Activated B cell treated with CpG ODN at 0.5 μM for 24 hours (primary cell): ENCODE measurements around the gene IL1B. TPM values are rescaled to one million over a fixed set of nuclear protein-coding genes. Genes with fewer than 3 reads are reported as not detected.
"Not testable (repeated sequence)": the region's sequence is repeated elsewhere in the genome, so short reads cannot be mapped to it uniquely, and the experiment has no call there.

Experiments
- ATAC-seq: fragments of 200-7000 bp; cut with Tn5 transposase; one replicate; pipeline ENCODE4 v1.10.0; 2021; ENCODE audit warnings: low read depth, mild to moderate bottlenecking, moderate library complexity
- CTCF ChIA-PET: fragments of 350-600 bp; sonication (Branson Sonifier 250); formaldehyde crosslinking; loops from one replicate; lab custom pipeline; 2021; ENCODE audit warnings: antibody characterized with exemption; lab: Charles Lee
- POLR2A ChIA-PET: fragments of 350-600 bp; sonication (Branson Sonifier 250); formaldehyde crosslinking; loops from one replicate; lab custom pipeline; 2021; ENCODE audit warnings: antibody characterized with exemption; lab: Charles Lee
- DNase-seq: peaks from one replicate; pipeline ENCODE4 v3.0.0; 2022
- H3K27ac Mint-ChIP-seq: one replicate; pipeline ENCODE4 v1.8.0; 2020; ENCODE audit warnings: mixed read lengths
- H3K27me3 Mint-ChIP-seq: one replicate; pipeline ENCODE4 v1.8.0; 2021; ENCODE audit warnings: mixed read lengths
- H3K36me3 Mint-ChIP-seq: one replicate; pipeline ENCODE4 v1.8.0; 2021; ENCODE audit warnings: low read depth, mixed read lengths
- H3K4me1 Mint-ChIP-seq: one replicate; pipeline ENCODE4 v1.8.0; 2021; ENCODE audit warnings: mixed read lengths
- H3K4me3 Mint-ChIP-seq: one replicate; pipeline ENCODE4 v1.8.0; 2020; ENCODE audit warnings: mild to moderate bottlenecking, mixed read lengths
- H3K9me3 Mint-ChIP-seq: one replicate; pipeline ENCODE4 v1.8.0; 2020; ENCODE audit warnings: mixed read lengths
- intact Hi-C: fragments of 100-400 bp; cut with micrococcal nuclease; formaldehyde crosslinking; loops from one replicate; pipeline ENCODE4 v1.15.1; 2024
- total RNA-seq: library from RNA; stranded (reverse); gene quantifications from 2 replicates; pipeline ENCODE4 v1.2.3, GENCODE V29; 2022
- TF ChIP-seq, protein P1 (sequence below): fragments of 200-600 bp; IDR thresholded peaks from one replicate; pipeline ENCODE4 v1.8.0; 2022; ENCODE audit warnings: antibody characterized with exemption, mild to moderate bottlenecking

The IL1B gene
- total RNA-seq, 1 donor from 2014 or later: 0.53 TPM

DNA sequence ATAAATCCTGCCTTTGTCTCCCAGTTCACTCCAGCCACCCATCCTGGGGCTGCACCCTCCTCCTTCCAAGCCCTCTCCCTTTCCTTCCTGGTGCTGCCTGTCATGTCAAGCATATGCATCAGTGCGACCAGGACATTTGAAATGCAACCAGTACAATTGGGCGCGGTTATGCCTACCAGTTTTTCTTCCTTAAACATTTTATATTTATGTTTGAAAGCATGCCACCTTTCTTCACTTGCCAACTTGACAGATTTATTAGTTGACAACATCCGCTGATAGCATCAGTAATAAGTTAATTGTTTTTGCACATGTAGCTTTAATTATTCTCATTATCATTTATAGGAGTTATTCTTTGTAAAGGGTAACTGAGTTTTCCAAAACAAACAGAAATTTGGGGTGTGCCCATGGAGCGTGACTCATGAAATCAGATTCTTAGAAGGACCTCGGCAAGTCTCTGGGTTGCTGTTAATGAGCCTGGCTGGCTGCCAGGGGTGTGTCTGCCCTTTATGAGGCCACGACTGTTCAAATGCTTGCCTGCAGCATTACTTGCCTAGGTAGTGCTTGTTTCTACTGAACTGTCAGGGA is 32.8 kb upstream of the IL1B start:
- no peak overlapping the region for H3K27ac Mint-ChIP-seq
- H3K4me3 Mint-ChIP-seq: no peak overlapping the region
- ChIA-PET POLR2A (no interaction called here), CTCF (no interaction called here)
- H3K9me3 Mint-ChIP-seq: peaks cover 3% of the 10 kb centered on the region
- H3K4me1 Mint-ChIP-seq: no peaks in the 10 kb centered on the region
- H3K27me3 Mint-ChIP-seq: peaks cover 15% of the 10 kb centered on the region
- intact Hi-C loops: no loop called here
- no peaks in the 10 kb centered on the region for H3K36me3 Mint-ChIP-seq
- ATAC-seq (no peak), DNase-seq (no peak)
- TF ChIP-seq, protein P1, sequence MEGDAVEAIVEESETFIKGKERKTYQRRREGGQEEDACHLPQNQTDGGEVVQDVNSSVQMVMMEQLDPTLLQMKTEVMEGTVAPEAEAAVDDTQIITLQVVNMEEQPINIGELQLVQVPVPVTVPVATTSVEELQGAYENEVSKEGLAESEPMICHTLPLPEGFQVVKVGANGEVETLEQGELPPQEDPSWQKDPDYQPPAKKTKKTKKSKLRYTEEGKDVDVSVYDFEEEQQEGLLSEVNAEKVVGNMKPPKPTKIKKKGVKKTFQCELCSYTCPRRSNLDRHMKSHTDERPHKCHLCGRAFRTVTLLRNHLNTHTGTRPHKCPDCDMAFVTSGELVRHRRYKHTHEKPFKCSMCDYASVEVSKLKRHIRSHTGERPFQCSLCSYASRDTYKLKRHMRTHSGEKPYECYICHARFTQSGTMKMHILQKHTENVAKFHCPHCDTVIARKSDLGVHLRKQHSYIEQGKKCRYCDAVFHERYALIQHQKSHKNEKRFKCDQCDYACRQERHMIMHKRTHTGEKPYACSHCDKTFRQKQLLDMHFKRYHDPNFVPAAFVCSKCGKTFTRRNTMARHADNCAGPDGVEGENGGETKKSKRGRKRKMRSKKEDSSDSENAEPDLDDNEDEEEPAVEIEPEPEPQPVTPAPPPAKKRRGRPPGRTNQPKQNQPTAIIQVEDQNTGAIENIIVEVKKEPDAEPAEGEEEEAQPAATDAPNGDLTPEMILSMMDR: no peak

DNA sequence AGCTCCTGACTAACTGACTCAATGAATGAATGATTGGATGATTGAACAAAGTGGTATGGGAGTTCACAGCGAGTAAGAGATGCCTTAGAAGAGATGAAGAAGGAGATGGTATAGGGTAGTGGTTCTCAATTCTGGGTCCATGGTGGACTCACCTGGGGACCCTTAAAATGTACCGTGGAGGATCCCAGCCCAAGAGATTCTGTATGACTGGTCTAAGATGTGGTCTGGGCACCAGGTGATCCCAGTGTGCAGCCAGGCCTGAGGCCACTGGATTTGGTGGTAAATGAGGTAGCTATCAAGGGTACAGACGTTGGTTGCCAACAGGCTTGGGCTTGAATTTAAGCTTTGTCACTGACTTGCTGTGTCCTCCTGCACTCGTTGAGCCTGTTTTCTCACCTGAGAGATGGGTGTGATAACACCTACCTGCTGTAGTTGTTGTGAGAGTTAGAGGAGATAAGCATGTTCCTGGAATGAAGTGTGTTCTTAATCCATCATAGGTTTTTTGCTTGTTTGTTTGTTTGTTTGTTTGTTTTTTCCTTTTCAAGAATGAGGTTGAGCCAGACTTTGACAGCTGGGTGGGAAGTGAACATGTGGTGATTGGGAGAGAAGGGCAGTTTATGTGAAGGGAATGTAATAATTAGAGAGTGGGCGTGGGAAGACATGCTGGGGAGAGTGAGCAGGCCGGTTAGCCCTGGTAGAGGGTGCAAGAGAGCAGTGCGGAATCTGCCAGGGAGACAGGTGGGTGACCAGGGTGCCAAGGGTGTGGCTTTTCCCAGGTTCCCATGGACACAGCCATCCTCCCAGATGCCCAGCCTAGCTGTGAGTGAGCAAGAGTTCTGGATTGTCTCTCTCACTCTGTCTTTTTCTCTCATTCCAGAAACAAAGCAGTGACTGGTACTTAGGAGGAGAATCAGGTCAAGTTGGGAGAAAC is 31.4 kb upstream of the IL1B start:
- peaks cover 15% of the 10 kb centered on the region for H3K27me3 Mint-ChIP-seq
- no peak overlapping the region for H3K27ac Mint-ChIP-seq
- TF ChIP-seq, protein P1: no peak
- no peak for DNase-seq
- no peaks in the 10 kb centered on the region for H3K4me1 Mint-ChIP-seq
- H3K4me3 Mint-ChIP-seq: no peak overlapping the region
- intact Hi-C loops: no loop called here
- POLR2A ChIA-PET: no interaction called here
- no peaks in the 10 kb centered on the region for H3K36me3 Mint-ChIP-seq
- H3K9me3 Mint-ChIP-seq: peaks cover 3% of the 10 kb centered on the region
- CTCF ChIA-PET: interaction anchor here (1.7 kb wide), 1 partner anchor 17 kb away, joined by 5 read pairs; no protein-coding TSS in a partner anchor
- ATAC-seq: no peak

DNA sequence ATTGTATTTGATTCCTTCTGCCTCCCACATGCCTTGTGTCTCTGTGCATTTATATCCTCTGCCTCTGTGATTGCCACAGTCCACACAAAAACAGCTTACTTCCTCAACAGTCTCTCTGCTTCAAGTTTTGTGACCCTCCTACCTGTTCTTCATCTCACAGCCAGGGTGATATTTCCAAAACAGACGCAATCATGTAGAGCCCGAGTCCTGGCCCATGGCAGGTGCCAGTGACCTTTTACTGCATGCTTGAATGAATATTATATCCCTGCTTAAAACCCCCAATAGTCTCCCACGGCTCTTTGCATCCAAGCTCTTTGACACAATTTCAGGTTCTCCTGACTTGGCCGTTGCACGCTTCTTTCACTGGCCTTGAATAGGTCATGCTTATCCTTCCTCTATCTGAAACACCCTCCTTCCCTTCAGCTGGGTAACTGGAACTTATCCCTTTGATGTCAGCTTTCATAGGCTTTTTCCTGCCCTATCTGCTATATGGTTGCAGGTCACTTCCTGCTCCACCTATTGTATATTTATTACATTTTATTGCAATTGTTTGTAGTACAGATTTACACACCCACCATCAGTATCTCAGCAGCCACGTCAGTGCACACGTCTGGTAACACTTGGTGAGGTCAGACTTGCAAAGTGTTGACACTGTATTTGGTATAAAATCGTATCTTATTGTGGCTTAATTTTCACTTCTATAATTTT is 29.7 kb upstream of the IL1B start:
- intact Hi-C loops: no loop called here
- no peak overlapping the region for H3K27ac Mint-ChIP-seq

DNA sequence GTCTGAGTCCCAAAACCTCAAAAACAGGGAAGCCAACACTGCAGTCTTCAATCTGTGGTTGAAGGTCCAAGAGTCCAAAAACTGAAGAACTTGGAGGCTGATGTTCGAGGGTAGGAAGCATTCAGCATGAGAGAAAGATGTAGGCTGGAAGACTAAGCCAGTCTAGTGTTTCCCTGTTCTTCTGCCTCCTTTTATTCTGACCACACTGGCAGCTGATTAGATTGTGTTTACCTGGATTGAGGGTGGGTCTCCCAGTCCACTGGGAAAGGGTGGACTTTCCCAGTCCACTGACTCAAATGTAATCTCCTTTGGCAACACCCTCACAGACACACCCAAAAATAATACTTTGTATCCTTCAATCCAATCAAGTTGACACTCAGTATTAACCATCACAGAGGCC is 27.5 kb upstream of the IL1B start:
- peaks cover 3% of the 10 kb centered on the region for H3K9me3 Mint-ChIP-seq
- peaks cover 7% of the 10 kb centered on the region for H3K27me3 Mint-ChIP-seq
- CTCF ChIA-PET: no interaction called here
- H3K4me3 Mint-ChIP-seq: no peak overlapping the region
- H3K4me1 Mint-ChIP-seq: no peaks in the 10 kb centered on the region
- POLR2A ChIA-PET: no interaction called here
- no peak overlapping the region for H3K27ac Mint-ChIP-seq
- intact Hi-C loops: no loop called here
- no peaks in the 10 kb centered on the region for H3K36me3 Mint-ChIP-seq
- TF ChIP-seq, protein P1: no peak
- ATAC-seq (no peak), DNase-seq (no peak)

More for the DNA sequence above, 29.7 kb upstream of the IL1B start:
- Mint-ChIP-seq H3K4me3 (no peak overlapping the region), H3K27me3 (peaks cover 15% of the 10 kb centered on the region), H3K4me1 (no peaks in the 10 kb centered on the region), H3K36me3 (no peaks in the 10 kb centered on the region), H3K9me3 (peaks cover 3% of the 10 kb centered on the region)
- no peak for ATAC-seq
- ChIA-PET POLR2A (no interaction called here), CTCF (interaction anchor here (1.3 kb wide), 1 partner anchor 117 kb away, joined by 3 read pairs; no protein-coding TSS in a partner anchor)
- DNase-seq: no peak
- TF ChIP-seq, protein P1: no peak

DNA sequence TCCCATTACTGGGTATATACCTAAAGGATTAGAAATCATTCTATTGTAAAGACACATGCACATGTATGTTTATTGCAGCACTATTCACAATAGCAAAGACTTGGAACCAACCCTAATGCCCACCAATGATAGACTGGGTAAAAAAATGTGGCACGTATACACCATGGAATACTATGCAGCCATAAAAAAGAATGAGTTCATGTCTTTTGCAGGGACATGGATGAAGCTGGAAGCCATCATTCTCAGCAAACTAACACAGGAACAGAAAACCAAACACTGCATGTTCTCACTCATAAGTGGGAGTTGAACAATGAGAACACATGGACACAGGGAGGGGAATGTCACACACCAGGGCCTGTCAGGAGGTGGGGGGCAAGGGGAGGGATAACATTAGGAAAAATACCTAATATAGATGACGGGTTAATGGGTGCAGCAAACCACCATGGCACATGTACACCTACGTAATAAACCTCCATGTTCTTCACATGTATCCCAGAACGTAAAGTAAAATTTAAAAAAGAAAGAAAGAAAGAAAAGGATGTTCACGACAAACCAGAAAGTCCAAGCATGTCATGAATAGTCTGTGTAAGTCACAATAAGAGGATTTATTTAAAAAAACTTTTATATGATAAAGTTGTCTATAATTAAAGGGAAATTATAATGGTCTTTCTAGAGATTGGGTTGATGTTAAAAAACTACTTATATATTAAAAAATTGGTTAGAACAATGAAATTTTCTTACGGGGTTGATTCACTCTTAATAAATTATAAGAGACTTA is 23.0 kb upstream of the IL1B start:
- H3K36me3 Mint-ChIP-seq, intact Hi-C loops, H3K27me3 Mint-ChIP-seq, H3K4me3 Mint-ChIP-seq, POLR2A ChIA-PET, DNase-seq, ATAC-seq, H3K4me1 Mint-ChIP-seq, H3K27ac Mint-ChIP-seq, CTCF ChIA-PET, H3K9me3 Mint-ChIP-seq: not testable (repeated sequence)
